K562 (cell line): Measurements from ENCODE around the gene HAAO. TPM values are rescaled to one million over a fixed set of nuclear protein-coding genes. Genes with fewer than 3 reads are reported as not detected.

Experiments
- ATAC-seq: fragments of 200-7000 bp; cut with Tn5 transposase; 3 replicates; pipeline ENCODE4 v1.9.1; 2020; ENCODE audit warnings: moderate library complexity
- BruUV-seq: library from RNA; stranded (reverse); fragments of 400-500 nt; replicated peaks from 2 replicates; lab custom pipeline; 2021; lab: Mats Ljungman, UMichigan
- CTCF ChIA-PET: fragments of 300-600 bp; formaldehyde crosslinking; extraction: SDS; loops from one replicate; lab custom pipeline; 2021; ENCODE audit warnings: low intra/inter-chr PET ratio; lab: Yijun Ruan, JAX
- POLR2A ChIA-PET: fragments of 300-600, 350-650 bp; sonication (Branson Sonifier 250); formaldehyde crosslinking; extraction: SDS; loops from one replicate; lab custom pipeline; 2021; ENCODE audit warnings: antibody characterized with exemption, inconsistent platforms; lab: Yijun Ruan, JAX
- DNase-seq, 4 experiments: peaks; one replicate each; pipeline versions ENCODE4 v3.0.0 to v3.0.0-alpha.2; 2011 to 2018; ENCODE audit warnings: low spot score in 3 of 4, mixed read lengths in 3 of 4; ENCODE audit errors: extremely low read depth in 1 of 4
- FAIRE-seq: peaks from 2 replicates; lab custom pipeline; 2011; peaks lifted over from hg19 to GRCh38; lab: Jason Lieb, UNC
- H2AFZ ChIP-seq: 2 replicates; pipeline ENCODE4 v1.6.0; 2011; ENCODE audit warnings: low read depth, low read length, control low read depth, inconsistent platforms
- H3K27ac ChIP-seq: fragments of 200-600 bp; 3 replicates; pipeline ENCODE4 v1.8.0; 2011; ENCODE audit warnings: low read depth, mild to moderate bottlenecking, control low read depth, inconsistent platforms, low read length, moderate library complexity, mixed read lengths; ENCODE audit errors: extremely low read depth
- H3K27me3 ChIP-seq, 2 experiments: fragments of 300-600 bp in 1 of 2; 2 replicates in 1 of 2; 3 replicates in 1 of 2; pipeline versions ENCODE4 v1.6.0 to v1.8.0; 2011; ENCODE audit warnings: inconsistent platforms in 2 of 2, low read length in 2 of 2, mild to moderate bottlenecking in 1 of 2, mixed read lengths in 1 of 2, moderate library complexity in 1 of 2; ENCODE audit not compliant: control insufficient read depth in 2 of 2, insufficient read depth in 2 of 2
- H3K36me3 ChIP-seq: fragments of 300-600 bp; 3 replicates; pipeline ENCODE4 v1.8.0; 2011; ENCODE audit warnings: mild to moderate bottlenecking, low read length, inconsistent platforms; ENCODE audit not compliant: control insufficient read depth, insufficient read depth
- H3K4me1 ChIP-seq, 2 experiments: fragments of 200-600 bp in 1 of 2; replicated peaks in 1 of 2; 2 replicates in 1 of 2; 3 replicates in 1 of 2; pipeline versions ENCODE4 v1.5.1 to v1.8.0; 2011; ENCODE audit warnings: inconsistent platforms in 2 of 2, low read length in 2 of 2, mild to moderate bottlenecking in 1 of 2, mixed read lengths in 1 of 2, moderate library complexity in 1 of 2; ENCODE audit not compliant: control insufficient read depth in 2 of 2, insufficient read depth in 2 of 2
- H3K4me2 ChIP-seq: 2 replicates; pipeline ENCODE4 v1.6.1; 2011; ENCODE audit warnings: low read length, control low read depth, inconsistent platforms, mixed read lengths; ENCODE audit not compliant: insufficient read depth
- H3K4me3 ChIP-seq: fragments of 200-600 bp; sonication (generic), shearing (Covaris generic); 2 replicates; pipeline ENCODE4 v1.5.1; 2016; ENCODE audit warnings: control low read depth, inconsistent platforms
- H3K79me2 ChIP-seq: fragments of 200-600 bp; 3 replicates; pipeline ENCODE4 v1.8.0; 2011; ENCODE audit warnings: low read length, inconsistent platforms; ENCODE audit not compliant: control insufficient read depth, insufficient read depth
- H3K9ac ChIP-seq, 2 experiments: 2 replicates each; pipeline versions ENCODE4 v1.6.0 to v1.6.1; 2011; ENCODE audit warnings: low read depth in 2 of 2, low read length in 2 of 2, control low read depth in 1 of 2, inconsistent platforms in 1 of 2, mild to moderate bottlenecking in 1 of 2, mixed read lengths in 1 of 2; ENCODE audit not compliant: insufficient read depth in 1 of 2
- H3K9me1 ChIP-seq: one replicate; pipeline ENCODE4 v1.6.0; 2011; ENCODE audit warnings: inconsistent platforms, mild to moderate bottlenecking, low read length, moderate library complexity; ENCODE audit not compliant: control insufficient read depth, insufficient read depth
- H3K9me3 ChIP-seq: replicated peaks from 2 replicates; pipeline ENCODE4 v1.5.1; 2011; ENCODE audit warnings: low read depth, low read length, inconsistent platforms; ENCODE audit not compliant: control insufficient read depth, insufficient read depth
- H4K20me1 ChIP-seq: replicated peaks from 2 replicates; pipeline ENCODE4 v1.6.1; 2011; ENCODE audit warnings: low read length, inconsistent platforms, mixed read lengths; ENCODE audit not compliant: control insufficient read depth, insufficient read depth
- CBFA2T3 ChIP-seq: fragments of 450-650 bp; IDR thresholded peaks from 2 replicates; pipeline ENCODE4 v1.6.1; 2017
- DACH1 ChIP-seq: fragments of 450-650 bp; IDR thresholded peaks from 2 replicates; pipeline ENCODE4 v1.6.1; 2018; ENCODE audit not compliant: partially characterized antibody
- DIDO1 ChIP-seq: fragments of 450-650 bp; IDR thresholded peaks from 2 replicates; pipeline ENCODE4 v1.6.1; 2016; ENCODE audit warnings: low read depth, missing biosample characterization, missing genetic modification characterization
- ELF1 ChIP-seq: fragments of 200-800 bp; sonication (Bioruptor generic); IDR thresholded peaks from 2 replicates; pipeline ENCODE4 v1.6.1; 2016; ENCODE audit warnings: missing genetic modification characterization, missing compliant biosample characterization
- FOXK1 ChIP-seq: sonication (generic); formaldehyde crosslinking; IDR thresholded peaks from 2 replicates; pipeline ENCODE4 v1.8.0; 2022; ENCODE audit warnings: missing genetic modification reagents, mild to moderate bottlenecking, borderline replicate concordance
- GTF2B ChIP-seq: IDR thresholded peaks from 2 replicates; pipeline ENCODE4 v1.6.1; 2011; ENCODE audit not compliant: insufficient read length; ENCODE audit errors: extremely low read depth
- HCFC1 ChIP-seq: IDR thresholded peaks from 2 replicates; pipeline ENCODE4 v1.6.1; 2012; ENCODE audit warnings: low read depth, low read length, improper control_type of control experiment
- HMGN3 ChIP-seq: IDR thresholded peaks from 2 replicates; pipeline ENCODE4 v1.6.1; 2011; ENCODE audit warnings: borderline replicate concordance, low read depth, mild to moderate bottlenecking, mixed read lengths, low read length; ENCODE audit not compliant: insufficient read length; ENCODE audit errors: extremely low read depth
- LARP7 ChIP-seq: fragments of 450-650 bp; IDR thresholded peaks from 2 replicates; pipeline ENCODE4 v1.6.1; 2016
- NCOA1 ChIP-seq: fragments of 450-650 bp; IDR thresholded peaks from 2 replicates; pipeline ENCODE4 v1.6.1; 2016; ENCODE audit warnings: low read depth
- NR3C1 ChIP-seq: sonication (generic); formaldehyde crosslinking; IDR thresholded peaks from 2 replicates; pipeline ENCODE4 v1.8.1; 2022; ENCODE audit warnings: missing genetic modification reagents
- RCOR1 ChIP-seq, 2 experiments: IDR thresholded peaks; 2 replicates each; pipeline ENCODE4 v1.6.1; 2012; ENCODE audit warnings: low read depth in 2 of 2, low read length in 2 of 2, borderline replicate concordance in 1 of 2, improper control_type of control experiment in 1 of 2
- SNRNP70 ChIP-seq: fragments of 200-400 bp; formaldehyde crosslinking; optimal IDR thresholded peaks from 2 replicates; pipeline ENCODE3; 2017; ENCODE audit warnings: low read depth, low read length
- SOX6 ChIP-seq: fragments of 450-650 bp; IDR thresholded peaks from 2 replicates; pipeline ENCODE4 v1.6.1; 2014; ENCODE audit warnings: mild to moderate bottlenecking
- SP2 ChIP-seq: IDR thresholded peaks from 2 replicates; pipeline ENCODE4 v1.6.1; 2011; ENCODE audit warnings: mild to moderate bottlenecking, low read depth, low read length, moderate library complexity; ENCODE audit not compliant: poor library complexity, severe bottlenecking; ENCODE audit errors: extremely low read depth
- TAF15 ChIP-seq: fragments of 200-400 bp; formaldehyde crosslinking; IDR thresholded peaks from 2 replicates; pipeline ENCODE4 v1.6.1; 2017; ENCODE audit warnings: mild to moderate bottlenecking, low read depth, low read length, moderate library complexity
- UBTF ChIP-seq, 2 experiments: IDR thresholded peaks; 2 replicates each; pipeline ENCODE4 v1.6.1; 2012; ENCODE audit warnings: improper control_type of control experiment in 2 of 2, low read depth in 2 of 2, low read length in 2 of 2, borderline replicate concordance in 1 of 2
- ZEB2 ChIP-seq: fragments of 450-650 bp; IDR thresholded peaks from 2 replicates; pipeline ENCODE4 v1.6.1; 2016
- ZNF324 ChIP-seq: fragments of 250-450 bp; sonication (Bioruptor Pico); IDR thresholded peaks from 2 replicates; pipeline ENCODE4 v1.4.0; 2020; ENCODE audit warnings: mild to moderate bottlenecking
- ZNF512 ChIP-seq: IDR thresholded peaks from 2 replicates; pipeline ENCODE4 v1.6.1; 2016; ENCODE audit warnings: missing genetic modification characterization, missing compliant biosample characterization
- ZNF75A ChIP-seq: fragments of 450-650 bp; formaldehyde crosslinking; IDR thresholded peaks from 2 replicates; pipeline ENCODE4 v1.4.0; 2020; ENCODE audit warnings: mild to moderate bottlenecking
- WGBS: fragments of 100-300 bp; shearing (Covaris generic); methylation state at CpG from one replicate; pipeline ENCODE4 v1.1.6; 2016; ENCODE audit warnings: low coverage, mixed read lengths; ENCODE audit not compliant: insufficient coverage; ENCODE audit errors: missing lambda C conversion rate; 5-methylcytosine and 5-hydroxymethylcytosine counted together
- in situ Hi-C: fragments of 300-500 bp; cut with MboI; formaldehyde crosslinking; loops from 4 replicates; pipeline ENCODE4 v1.15.0; 2018; ENCODE audit warnings: inconsistent platforms, mixed read lengths
- intact Hi-C: fragments of 100-400 bp; cut with micrococcal nuclease; formaldehyde crosslinking; loops from 2 replicates; pipeline ENCODE4 v1.14.2; 2022
- polyA plus RNA-seq, 8 experiments: library from polyadenylated mRNA; depleted of rRNA in 4 of 8; stranded (reverse) in 5 of 8; unstranded in 3 of 8; fragments of >200 nt; fragmentation: Nextera tagmentation in 2 of 8; fragmentation: Illumina TruSeq in 1 of 8; extraction: Ambion mirVana in 2 of 8; extraction: Trizol in 1 of 8; gene quantifications; 2 replicates each; pipeline versions ENCODE4 v1.2.1 to v1.2.3, GENCODE V29; 2011 to 2014; ENCODE audit warnings: inconsistent platforms in 1 of 8, missing spikeins in 1 of 8
- total RNA-seq, 7 experiments: library from RNA; depleted of rRNA in 6 of 7; stranded (reverse); fragments of >200 nt in 6 of 7; fragmentation: Illumina TruSeq in 2 of 7; extraction: Trizol in 2 of 7; gene quantifications; 2 replicates each; pipeline versions ENCODE4 v1.2.1 to v1.2.3, GENCODE V29; 2011 to 2021; ENCODE audit warnings: low replicate concordance in 1 of 7

Gene HAAO
- total and polyA plus RNA-seq, 9 of the 15 experiments (the other 6 are each of a cell fraction or from before 2014, with no cell fraction given), result not detected

GRCh38 chr2:42788882-42789281 lies 3.5 kb downstream of the HAAO start (continued):
- TF ChIP-seq LARP7 (no peak), ZEB2 (no peak), DACH1 (no peak), GTF2B (no peak), FOXK1 (CRISPR knock-in tag) (no peak), DIDO1 (tag) (no peak), CBFA2T3 (no peak), SP2 (no peak), ZNF75A (CRISPR knock-in tag) (no peak), SNRNP70 (no peak), NCOA1 (no peak), ELF1 (tag) (no peak)

- H3K9me1 ChIP-seq, result no peaks in the 10 kb centered on the region
- WGBS, result 1% methylated on average over 8 of the region's 9 CpGs
- H3K9ac ChIP-seq, result no peak overlapping the region
- FAIRE-seq, result no peak
- peaks cover 5 to 55% of the 10 kb centered on the region in 2 experiments; a peak in 4 of 5 replicates for H3K27me3 ChIP-seq
- H2AFZ ChIP-seq, result no peak overlapping the region
- no peaks in the 10 kb centered on the region for H3K36me3 ChIP-seq
- ChIA-PET CTCF (no interaction called here), POLR2A (interaction anchor here (1.5 kb wide), 1 partner anchor 12 kb away, joined by 8 read pairs; no protein-coding TSS in a partner anchor)
- no peak overlapping the region for H3K4me3 ChIP-seq
- no peaks in the 10 kb centered on the region for H3K79me2 ChIP-seq
- DNase-seq, result no peak
- ATAC-seq, result no peak
- H3K4me1 ChIP-seq, result peaks cover 0 to 11% of the 10 kb centered on the region in 2 experiments; a peak in 1 of 5 replicates
- no peaks in the 10 kb centered on the region; the same call in 1 of the 2 replicates for H4K20me1 ChIP-seq
- in situ Hi-C loops (loop anchor here (25.0 kb wide), 1 partner anchor 276 kb away; no protein-coding TSS in a partner anchor), intact Hi-C loops (no loop called here)
- no peak overlapping the region for H3K4me2 ChIP-seq
- BruUV-seq, result no TSS peak
- no peak overlapping the region for H3K27ac ChIP-seq
- H3K9me3 ChIP-seq, result no peaks in the 10 kb centered on the region
- TF ChIP-seq ZNF324 (CRISPR knock-in tag) (no peak), ZNF512 (tag) (no peak), UBTF (IDR thresholded peaks at IDR 0.05; ENCODE audit: borderline replicate concordance in 1 of 2, low read depth in 2 of 2, low read length in 2 of 2) (no peak), TAF15 (no peak), NR3C1 (no peak), HMGN3 (no peak), SOX6 (no peak), HCFC1 (no peak), RCOR1 (IDR thresholded peaks at IDR 0.05; ENCODE audit: borderline replicate concordance in 1 of 2, low read depth in 2 of 2, low read length in 2 of 2) (no peak)
Observed at GRCh38 chr2:42788478-42788793, 3.9 kb downstream of the HAAO start.
